Cardiac fibroblast (primary cell): ENCODE data around the gene PLEKHA6.

ENCODE experiments used
- DNase-seq, 2 donors: peaks; one replicate each; pipeline versions ENCODE4 v3.0.0 to v3.0.0-alpha.2; 2010; ENCODE audit warnings: low read depth in 2 of 2
- H3K4me3 ChIP-seq, 2 donors: replicated peaks in 1 of 2; 1 replicate in 1 of 2; 2 replicates in 1 of 2; pipeline ENCODE4 v1.5.1; 2011; ENCODE audit warnings: low read depth in 2 of 2, low read length in 2 of 2, mild to moderate bottlenecking in 2 of 2, moderate library complexity in 1 of 2
- CTCF ChIP-seq: IDR thresholded peaks from one replicate; pipeline ENCODE4 v1.5.1; 2011; ENCODE audit warnings: low read depth, mild to moderate bottlenecking, low read length, inconsistent platforms

PLEKHA6 gene

GRCh38 chr1:204278958-204279357 lies 80.8 kb downstream of the PLEKHA6 start:
- no peak for TF ChIP-seq CTCF
- no peak overlapping the region for H3K4me3 ChIP-seq
- no peak for DNase-seq

- no peak overlapping the region for H3K4me3 ChIP-seq
- DNase-seq, result no peak
- no peak for TF ChIP-seq CTCF
These were observed 81.5 kb downstream of the PLEKHA6 start for GRCh38 chr1:204278251-204278650.

DNA sequence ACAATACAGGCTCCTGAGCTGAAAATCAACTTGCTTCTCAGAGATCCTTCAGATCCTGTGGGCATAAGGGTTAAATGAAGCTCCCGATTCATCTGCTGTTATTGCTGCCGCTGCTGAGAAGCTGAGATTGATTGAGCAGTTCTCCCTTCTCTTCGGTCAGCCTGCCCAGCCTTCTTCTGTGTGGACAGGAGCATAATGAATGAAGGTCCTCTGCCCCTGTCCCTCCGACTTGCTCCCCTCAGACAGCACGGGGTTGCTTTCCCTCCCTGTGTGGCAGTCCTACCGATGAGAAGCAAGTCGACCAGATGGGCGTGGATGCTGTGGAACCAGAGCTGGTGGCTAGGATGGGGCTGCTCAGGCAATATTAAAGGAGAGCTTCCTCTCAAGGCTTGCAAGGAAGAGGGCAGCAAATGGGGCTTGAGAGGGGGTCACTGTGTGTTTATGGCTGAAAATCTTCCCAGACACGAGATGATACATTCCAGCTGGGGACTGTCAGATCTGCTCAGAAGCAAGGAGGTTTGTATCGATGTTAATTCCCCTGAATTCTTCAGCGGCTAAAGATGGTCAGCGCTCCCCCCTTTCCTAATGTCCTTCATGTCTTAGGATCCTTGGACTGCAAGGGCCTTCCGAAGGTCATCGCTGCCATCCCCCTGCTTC lies 82.0 kb downstream of the PLEKHA6 start:
- no peak overlapping the region for H3K4me3 ChIP-seq
- no peak for TF ChIP-seq CTCF
- no peak for DNase-seq

GRCh38 chr1:204275695-204276370 lies 83.9 kb downstream of the PLEKHA6 start:
- TF ChIP-seq CTCF, result no peak
- H3K4me3 ChIP-seq, result no peak overlapping the region
- no peak for DNase-seq

GRCh38 chr1:204274446-204274845 lies 85.3 kb downstream of the PLEKHA6 start:
- no peak overlapping the region for H3K4me3 ChIP-seq
- DNase-seq, result no peak
- no peak for TF ChIP-seq CTCF

GRCh38 chr1:204272505-204272904 lies 87.2 kb downstream of the PLEKHA6 start:
- no peak for DNase-seq
- no peak overlapping the region for H3K4me3 ChIP-seq
- TF ChIP-seq CTCF, result no peak
